NCI-H2196 (cell line): ENCODE results near the gene HDAC7.

Experiments
- DNase-seq: peaks from one replicate; lab custom pipeline; 2025; ENCODE audit not compliant: unreplicated experiment; lab: John Stamatoyannopoulos, UW

The HDAC7 gene

DNA sequence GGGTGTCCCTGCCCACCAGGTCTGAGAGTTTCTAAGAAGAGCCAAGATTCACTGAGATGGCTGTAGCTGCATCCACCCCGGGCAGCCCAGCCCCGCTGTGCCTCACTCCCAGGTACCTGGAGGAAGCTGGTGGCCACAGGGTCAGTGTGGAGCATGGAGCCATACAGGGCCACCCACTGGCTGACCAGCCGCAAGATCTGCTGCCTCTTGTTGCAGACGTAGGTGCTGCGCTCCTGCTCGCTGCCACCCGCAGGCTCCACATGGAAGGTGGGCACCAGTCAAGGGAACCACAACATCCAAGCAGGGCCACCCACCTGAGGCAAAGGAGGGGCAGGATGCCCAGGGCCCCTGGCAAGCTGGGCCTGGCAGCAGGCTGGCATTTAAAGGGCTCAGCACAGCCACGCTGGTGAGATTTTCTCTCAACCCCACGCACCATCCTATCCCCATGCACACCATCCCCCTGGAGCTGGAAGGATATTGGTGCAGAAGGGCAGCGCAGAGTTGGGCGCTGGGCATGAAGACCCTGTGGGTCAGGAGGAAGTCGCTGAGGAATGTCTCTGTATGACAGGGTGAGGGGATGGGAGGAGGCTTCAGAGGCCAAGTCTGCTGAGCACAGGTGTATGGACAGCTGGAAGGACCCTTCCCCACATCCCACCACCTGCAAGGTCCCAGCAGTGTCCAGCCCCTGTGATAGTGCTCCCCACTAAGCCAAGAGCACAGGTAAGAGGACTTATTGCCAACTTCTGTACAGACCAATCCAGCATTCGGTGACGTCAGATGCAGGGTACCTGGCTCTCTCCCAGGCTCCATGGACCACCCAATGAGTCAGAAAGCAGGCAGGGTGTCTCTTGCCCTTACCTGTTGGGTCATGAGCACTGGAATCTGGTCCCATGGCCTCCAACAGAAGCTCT is 71.9 kb downstream of the HDAC7 start:
- DNase-seq: no peak

GRCh38 chr12:47747126-47747525 is 72.6 kb downstream of the HDAC7 start:
- no peak for DNase-seq

DNA sequence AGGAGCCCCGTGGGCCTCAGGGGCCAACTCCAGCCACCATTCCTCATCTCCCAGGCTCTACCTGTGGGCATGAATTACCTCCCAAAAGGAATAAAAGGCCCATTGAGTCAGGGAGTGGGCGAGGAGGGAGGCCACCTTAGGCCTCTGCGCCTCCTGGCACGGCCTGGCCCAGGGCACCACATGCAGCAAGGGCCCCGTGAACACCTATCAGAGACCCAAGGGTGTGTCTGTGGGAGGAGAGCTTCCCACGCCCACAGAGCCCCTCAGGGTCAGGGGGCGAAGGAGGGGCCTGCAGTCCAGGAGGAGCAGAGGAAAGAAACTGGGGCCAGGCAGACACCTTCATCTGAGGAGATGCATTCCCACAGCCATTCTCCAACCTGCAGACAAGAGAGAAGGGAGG is 73.2 kb downstream of the HDAC7 start:
- DNase-seq: no peak

DNA sequence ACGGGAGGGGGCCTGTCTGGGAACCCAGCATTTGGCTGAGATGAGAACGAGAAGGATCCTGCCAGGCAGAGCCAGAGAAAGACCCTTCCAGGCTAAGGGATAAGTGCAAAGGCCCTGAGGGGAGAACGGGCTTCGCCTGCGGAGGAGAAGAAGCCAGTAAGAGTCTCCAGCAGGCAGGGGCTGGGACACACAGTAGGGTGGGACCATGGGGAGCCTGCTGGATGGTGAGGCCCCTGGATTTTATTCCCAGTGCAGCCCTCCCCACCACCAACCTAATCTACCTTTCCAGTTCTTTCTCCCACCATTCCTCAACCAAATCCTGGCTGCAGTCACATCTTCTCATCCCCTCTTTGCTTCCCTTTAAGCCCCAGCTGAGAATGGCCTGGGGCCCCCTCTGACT is 73.6 kb downstream of the HDAC7 start:
- DNase-seq: no peak

DNA sequence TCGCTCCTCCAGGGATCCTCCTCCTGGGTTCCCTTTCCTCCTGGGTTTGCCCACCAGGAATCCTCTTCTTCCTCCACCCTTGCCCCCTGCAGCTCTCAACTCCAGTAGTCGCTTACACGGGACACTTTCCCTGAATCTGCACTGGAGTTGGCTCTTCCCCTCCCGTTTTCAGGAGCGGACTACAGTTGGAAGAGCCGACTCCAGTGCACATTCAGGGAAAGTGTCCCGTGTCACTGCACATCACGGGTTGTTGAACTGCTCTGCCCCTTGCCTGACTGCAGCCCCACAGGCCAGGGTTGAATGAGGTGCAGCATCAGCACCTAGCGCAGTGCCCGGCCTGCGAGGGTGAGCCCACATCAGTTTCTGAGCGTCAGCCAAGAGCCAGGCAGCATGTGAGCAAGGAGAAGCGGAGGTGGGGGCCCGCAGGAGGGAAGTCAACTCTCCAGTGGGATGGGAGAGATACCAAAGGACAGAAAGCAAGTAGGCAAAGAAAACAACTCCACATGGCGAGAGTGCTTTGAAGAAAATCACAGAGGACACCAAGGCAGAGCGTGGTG is 74.1 kb downstream of the HDAC7 start:
- DNase-seq: no peak

GRCh38 chr12:47744778-47745436 is 74.8 kb downstream of the HDAC7 start:
- DNase-seq: no peak

DNA sequence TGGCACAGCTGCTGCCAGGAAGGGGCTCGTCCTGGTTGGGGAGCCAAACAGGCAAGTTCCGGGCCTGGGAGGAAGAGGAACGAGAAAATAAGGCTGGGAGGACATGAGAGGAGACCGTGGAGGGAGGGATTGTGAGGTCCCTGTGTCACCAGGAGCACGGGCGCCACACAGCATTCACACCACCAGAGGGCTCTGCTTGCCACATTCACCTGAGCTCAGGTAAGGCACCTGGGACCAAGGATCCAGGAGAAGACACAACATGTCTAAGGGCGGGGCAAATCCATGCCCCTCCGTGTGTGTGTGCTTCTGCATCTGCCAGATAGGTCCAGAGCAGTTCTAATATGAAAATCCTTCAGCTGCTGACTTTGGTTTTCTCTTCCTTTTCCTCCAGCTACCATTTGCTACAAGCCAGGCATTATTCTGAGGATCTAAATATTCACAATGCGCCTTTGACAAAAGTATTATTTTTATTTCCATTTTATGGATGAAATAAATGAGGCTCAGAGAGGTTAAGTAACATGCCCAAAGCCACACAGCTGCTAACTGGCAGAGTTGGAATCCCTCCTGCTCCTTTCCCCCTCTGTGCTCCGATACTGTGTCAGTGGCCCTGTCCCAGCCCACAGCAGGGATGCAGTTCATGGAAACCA is 75.6 kb downstream of the HDAC7 start:
- peak; percentile 61 for DNase-seq

DNA sequence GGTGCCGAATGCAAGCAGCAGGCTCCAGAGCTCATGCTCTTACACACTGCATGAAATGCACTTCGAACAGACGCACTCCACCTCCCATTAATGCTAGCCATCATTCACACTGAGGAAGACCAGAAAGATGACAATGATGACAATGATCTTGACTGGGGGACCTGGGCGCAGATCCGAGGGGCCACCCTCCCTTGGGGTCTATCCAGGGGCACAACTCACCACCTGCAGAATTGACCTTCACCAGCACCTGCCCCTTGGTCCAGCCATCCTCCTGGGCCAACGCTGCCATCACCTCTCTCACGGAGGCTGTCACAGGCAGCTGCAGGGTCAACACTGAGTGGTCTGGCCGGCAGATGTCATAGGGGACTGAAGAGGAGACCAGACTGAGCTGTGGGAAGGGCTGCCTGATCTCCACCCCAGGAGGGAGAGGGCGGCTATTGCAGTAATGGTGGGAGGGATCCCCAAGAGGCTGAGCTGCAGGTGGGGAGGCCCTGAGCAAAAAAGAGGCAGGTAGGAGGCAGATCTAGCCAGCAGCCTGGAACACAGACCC is 76.3 kb downstream of the HDAC7 start:
- no peak for DNase-seq

DNA sequence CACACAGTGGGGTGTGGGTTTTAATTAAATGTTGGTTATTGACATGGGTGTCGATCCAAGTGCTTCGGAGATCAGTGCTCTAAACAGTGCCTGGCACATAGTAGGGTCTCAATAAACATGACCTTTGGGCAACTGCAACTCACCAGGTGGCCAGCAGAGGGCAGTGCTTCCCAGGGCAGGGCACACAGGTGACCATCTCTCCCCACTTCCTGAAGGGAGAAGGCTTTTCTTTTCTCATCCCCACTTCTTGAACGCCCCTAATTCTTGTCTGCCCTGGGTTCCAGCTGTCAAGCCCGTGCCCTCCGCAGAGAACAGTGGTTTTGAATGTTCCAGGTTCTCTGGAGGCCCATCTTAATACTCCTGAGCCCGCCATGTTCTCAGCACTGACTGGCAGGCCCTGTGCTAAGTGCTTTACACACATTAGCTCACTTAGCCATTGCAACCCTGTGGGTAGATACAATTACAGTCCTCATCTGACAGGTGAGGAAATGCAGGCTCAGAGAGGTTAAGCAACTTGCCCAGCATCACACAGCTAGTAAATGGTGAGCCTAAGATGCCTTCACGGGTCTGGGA is 77.4 kb downstream of the HDAC7 start:
- peak; percentile 34 for DNase-seq

GRCh38 chr12:47741340-47741703 is 78.4 kb downstream of the HDAC7 start:
- DNase-seq: peak; percentile 96

GRCh38 chr12:47740606-47741339 is 78.9 kb downstream of the HDAC7 start:
- DNase-seq: no peak

DNA sequence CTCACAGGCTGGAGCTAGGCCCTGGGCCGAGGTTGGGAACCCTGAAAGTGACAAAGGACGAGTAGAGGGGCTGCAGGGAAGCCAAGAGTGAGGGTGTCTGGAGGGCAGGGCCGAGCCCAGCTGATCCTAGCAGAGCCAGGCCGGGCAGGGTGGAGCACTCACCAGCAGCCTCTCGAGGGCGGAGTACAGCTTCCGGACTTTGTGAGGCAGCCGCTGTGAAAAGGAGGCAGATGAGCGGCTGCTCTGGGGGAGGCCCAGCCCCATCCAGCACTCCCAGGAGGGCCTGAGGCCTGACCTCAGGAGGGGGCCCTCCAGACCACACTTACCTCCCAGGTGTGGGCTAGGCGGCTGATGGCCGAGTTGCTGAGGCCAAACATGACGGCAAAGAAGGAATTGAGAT is 79.7 kb downstream of the HDAC7 start:
- DNase-seq: no peak

DNA sequence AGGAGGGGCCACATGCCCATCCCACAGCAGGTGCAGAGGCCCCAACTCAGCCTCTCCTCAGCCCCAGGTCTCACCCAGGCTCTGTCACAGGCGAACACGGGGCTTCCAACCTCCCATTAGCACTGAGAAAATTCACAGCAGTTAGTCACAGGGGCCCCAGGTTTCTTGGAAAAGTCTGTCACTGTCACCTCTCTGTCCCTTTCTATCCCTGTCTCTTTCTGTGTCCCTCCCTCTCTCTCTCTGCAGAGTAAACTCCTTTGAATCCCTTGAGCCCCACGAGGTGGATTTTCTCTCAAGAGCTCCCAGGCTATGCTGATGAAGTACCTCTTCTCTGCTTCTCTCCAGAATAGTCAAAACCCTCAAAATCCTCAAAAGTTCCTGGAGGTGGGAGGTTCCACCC is 80.4 kb downstream of the HDAC7 start:
- no peak for DNase-seq

- DNase-seq: no peak
Observed at GRCh38 chr12:47737936-47738594, 81.6 kb downstream of the HDAC7 start.

DNA sequence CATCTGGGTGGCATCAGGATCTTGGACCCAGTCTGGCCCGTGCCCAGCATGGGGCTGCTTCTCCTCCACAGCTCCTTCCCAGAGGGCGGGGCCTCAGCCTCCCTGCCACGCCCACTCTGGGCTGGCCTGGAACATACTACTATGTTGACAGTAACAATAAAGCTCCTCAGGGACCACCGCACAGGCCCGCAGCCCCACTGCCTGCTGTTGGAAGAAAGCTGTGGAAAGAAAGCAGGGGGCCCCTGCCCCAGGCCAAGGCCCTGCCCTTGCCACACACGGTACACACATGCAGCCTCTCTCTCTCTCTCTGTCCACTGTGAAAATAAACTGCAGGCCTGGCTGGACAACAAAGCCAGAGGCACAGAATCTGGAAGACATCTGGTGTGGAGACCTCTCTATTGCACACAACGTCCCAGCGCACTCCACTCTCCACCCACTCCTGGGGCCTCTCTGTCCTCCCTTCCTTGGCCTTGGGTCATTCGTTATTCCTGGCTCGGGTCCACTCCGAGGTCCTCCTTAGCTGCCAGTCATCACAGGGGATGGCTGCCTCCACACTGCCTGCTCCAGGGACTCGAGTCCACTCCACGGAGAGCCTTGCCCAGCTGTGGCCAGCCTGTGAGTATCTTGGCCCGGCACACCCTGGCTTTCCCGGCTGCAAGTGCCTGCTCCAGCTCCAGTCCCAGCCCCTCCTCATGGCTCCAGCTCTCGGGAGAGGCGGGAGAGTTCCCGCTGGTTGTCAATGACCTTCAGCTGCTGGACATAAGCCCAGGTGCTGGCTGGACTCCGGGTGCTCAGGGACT is 82.6 kb downstream of the HDAC7 start:
- no peak for DNase-seq

- DNase-seq: no peak
Observed at GRCh38 chr12:47736216-47736615, 83.5 kb downstream of the HDAC7 start.

DNA sequence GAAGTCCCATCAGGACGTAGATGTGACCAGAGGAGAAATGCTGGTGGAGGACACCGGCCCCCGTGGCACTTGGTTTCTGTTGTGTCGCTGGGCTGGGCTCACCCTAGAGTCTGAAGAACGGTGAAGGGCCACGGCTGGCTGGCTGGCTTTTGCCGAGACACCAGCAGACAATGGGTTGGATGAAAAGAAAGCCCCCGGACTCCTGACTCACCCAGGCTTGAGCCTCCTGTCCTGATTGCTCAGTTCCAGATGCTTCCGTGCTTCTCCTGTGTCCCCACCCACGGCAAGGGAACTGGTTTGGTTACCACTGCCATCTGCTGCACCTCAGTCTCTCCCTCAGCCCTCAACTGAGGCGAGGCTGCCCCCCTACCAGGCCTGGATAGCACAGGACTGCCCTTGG is 84.1 kb downstream of the HDAC7 start:
- DNase-seq: no peak

DNA sequence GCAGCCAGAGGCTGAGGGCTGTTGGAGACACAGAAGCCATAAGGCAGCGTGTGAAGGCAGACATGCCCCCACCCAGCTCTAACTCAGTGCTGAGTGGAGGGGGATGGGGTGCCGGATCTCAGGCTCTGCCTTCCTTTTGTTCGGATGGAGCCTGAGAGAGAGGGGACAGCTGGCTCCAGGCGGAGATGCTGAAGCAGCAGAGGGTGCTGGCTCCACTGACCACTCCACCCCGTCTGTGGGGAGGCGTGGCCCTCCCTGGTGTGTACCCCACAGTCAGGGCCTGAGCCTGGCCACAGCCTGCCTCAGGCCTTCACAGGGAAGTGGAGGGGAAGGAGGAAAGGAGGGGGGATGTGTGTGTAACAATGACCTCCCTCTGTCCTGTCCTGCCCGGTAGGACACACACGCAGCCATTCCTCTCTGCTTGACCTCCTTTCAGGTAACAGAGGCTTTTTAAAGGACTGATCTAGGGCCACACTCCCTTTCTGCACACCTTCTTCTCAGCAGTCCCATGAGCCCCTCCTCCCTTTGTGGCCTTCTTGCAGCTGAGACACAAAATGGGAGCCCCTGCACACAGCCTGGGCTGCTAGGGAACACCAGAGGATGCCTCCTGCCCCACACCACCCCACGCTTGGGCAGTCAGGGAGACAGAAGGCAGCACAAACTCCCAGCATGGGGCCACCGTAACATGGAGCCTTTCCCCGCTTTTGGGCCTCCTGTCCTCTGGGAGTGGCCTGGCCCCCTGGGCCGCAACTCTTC is 84.8 kb downstream of the HDAC7 start:
- DNase-seq: no peak
